K562 (cell line): ENCODE measurements around the gene NALF2.

Experiments used
- POLR2AphosphoS5 ChIP-seq: IDR thresholded peaks from 2 replicates; pipeline ENCODE4 v1.6.1; 2011; ENCODE audit warnings: mild to moderate bottlenecking, low read depth, low read length, moderate library complexity; ENCODE audit not compliant: control insufficient read depth, insufficient read depth
- SAFB2 ChIP-seq: fragments of 200-400 bp; formaldehyde crosslinking; IDR thresholded peaks from 2 replicates; pipeline ENCODE4 v1.6.1; 2018; ENCODE audit warnings: borderline replicate concordance, low read length, low read depth, moderate library complexity; ENCODE audit not compliant: severe bottlenecking

DNA sequence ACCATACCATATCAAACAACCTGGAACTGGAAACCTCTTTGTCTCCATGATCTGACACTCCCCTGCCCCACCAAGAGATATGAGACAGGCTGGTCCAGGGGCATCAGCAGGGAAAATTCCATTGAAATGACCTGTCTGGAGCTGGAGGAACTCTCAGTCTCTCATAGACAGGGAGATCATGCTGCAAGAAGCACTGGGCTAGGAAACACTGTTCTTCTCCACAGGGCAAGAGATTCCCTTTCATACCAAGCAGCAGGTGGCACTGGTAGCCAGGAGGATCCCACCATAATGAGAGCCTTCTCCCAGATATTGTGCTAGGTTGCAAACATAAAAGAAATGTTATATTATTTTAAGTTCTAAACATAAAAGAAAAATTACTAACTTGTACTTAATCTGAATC lies 14.5 kb upstream of the NALF2 start:
- TF ChIP-seq POLR2AphosphoS5 (no peak), SAFB2 (no peak)
